ENCODE data around the gene DCXR. TPM values are rescaled to one million over a fixed set of nuclear protein-coding genes. Genes with fewer than 3 reads are reported as not detected.

The DCXR gene
- total and polyA plus RNA-seq, 10 of the 15 experiments (the other 5 are each of a cell fraction or from before 2014, with no cell fraction given), result 12.3 to 139 (median 88.9) TPM

DNA sequence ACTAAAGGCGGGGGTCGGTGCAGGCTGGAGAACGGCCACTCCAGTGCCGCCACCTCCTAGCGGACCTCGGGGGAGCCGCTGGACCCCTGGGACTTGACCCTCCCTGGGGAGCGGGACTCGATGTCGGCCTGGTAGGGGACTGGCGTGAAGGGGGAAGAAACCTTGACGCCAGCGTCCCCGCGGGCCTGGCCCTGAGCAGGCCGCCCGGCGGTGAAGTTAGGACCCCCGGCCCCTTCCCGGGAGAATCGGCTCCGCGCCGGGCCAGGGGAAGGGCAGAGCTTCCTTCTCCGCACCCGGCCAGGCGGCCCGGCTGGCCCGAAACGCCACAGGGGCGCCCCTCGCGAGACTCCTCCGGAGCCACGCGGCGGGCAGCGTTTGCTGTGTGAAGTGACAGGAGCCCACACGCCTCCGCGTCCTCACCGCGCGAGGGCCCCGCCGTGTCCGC is 27.7 kb upstream of the DCXR start (continued):
- TF ChIP-seq, protein P1, sequence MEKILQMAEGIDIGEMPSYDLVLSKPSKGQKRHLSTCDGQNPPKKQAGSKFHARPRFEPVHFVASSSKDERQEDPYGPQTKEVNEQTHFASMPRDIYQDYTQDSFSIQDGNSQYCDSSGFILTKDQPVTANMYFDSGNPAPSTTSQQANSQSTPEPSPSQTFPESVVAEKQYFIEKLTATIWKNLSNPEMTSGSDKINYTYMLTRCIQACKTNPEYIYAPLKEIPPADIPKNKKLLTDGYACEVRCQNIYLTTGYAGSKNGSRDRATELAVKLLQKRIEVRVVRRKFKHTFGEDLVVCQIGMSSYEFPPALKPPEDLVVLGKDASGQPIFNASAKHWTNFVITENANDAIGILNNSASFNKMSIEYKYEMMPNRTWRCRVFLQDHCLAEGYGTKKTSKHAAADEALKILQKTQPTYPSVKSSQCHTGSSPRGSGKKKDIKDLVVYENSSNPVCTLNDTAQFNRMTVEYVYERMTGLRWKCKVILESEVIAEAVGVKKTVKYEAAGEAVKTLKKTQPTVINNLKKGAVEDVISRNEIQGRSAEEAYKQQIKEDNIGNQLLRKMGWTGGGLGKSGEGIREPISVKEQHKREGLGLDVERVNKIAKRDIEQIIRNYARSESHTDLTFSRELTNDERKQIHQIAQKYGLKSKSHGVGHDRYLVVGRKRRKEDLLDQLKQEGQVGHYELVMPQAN (conservative IDR thresholded peaks at IDR 0.05), result 0 out of 2 replicates have a peak, but pooled peaks have one; percentile 49
- TF ChIP-seq SIN3A (IDR thresholded peaks at IDR 0.05; ENCODE audit: low read depth, low read length) (peak; percentile 40; the same call in 1 of the 2 replicates), SIX5 (IDR thresholded peaks at IDR 0.05; ENCODE audit: low read depth, low read length, severe bottlenecking) (no peak), PAX5 (IDR thresholded peaks at IDR 0.05; ENCODE audit: borderline replicate concordance, low read depth, low read length) (no peak), SPI1 (IDR thresholded peaks at IDR 0.05; ENCODE audit: borderline replicate concordance, insufficient read depth, low read depth, low read length) (no peak), TARDBP (IDR thresholded peaks at IDR 0.05; ENCODE audit: borderline replicate concordance) (no peak)

DNA sequence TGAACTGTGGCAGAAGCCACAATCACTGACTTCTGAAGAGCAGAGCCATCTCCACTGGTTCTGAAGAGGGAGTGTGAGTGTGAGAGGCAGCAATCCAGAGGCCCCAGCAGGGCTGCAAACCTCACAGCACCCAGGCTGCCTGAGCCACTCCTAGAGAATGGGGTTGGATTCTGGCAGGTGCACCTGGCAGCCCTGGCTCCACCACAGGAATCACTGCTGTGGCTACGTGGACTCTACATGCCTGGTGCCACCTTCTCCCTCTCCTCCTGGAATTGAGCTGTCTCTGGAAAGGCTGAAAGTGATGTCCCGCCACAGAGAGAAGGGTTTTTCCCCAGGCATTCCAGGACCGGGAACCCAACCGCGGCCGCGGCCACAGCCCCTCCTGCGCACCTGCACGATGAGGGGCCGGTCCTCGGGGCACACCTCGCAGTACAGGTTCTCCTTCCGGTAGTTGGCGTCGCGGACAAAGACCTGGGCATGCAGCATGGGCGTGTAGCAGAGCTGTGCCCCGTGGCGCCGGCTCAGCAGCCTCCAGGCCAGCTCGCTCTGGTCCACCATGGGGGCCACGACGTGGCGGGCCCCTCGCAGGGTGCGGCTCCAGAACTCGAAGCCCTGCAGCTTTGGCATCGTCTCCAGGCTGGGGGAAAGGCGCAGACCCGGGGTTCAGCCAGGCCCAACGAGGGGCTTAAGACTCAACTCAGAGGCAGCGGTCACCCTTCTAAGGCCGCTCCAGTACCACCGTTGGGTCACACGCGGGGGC is 27.1 kb upstream of the DCXR start:
- H3K4me3 ChIP-seq, result peak overlapping the region; percentile 90
- ATAC-seq (peak; percentile 70), DNase-seq (ENCODE audit: low read depth, low spot score) (no peak), FAIRE-seq (no peak)
- peaks cover 20% of the 10 kb centered on the region for H3K79me2 ChIP-seq (ENCODE audit: control insufficient read depth, insufficient read depth, low read length)
- H3K9me3 ChIP-seq (replicated peaks; ENCODE audit: control insufficient read depth, insufficient read depth, low read length), result no peaks in the 10 kb centered on the region
- intact Hi-C loops (cut with micrococcal nuclease; ENCODE audit: unreplicated experiment), result no loop called here
- H3K4me2 ChIP-seq (ENCODE audit: control insufficient read depth, insufficient read depth), result peak overlapping the region; percentile 82
- peaks cover 8% of the 10 kb centered on the region for H3K4me1 ChIP-seq (ENCODE audit: control insufficient read depth, insufficient read depth, low read length)
- H3K9ac ChIP-seq (ENCODE audit: control insufficient read depth, insufficient read depth, low read length), result peak overlapping the region; percentile 90
- in situ Hi-C loops (cut with MboI), result no loop called here
- WGBS (ENCODE audit: insufficient coverage, insufficient replicate concordance, low lambda C conversion rate, missing lambda C conversion rate), result 7% methylated on average over 36 of the region's 36 CpGs
- SMC1A ChIA-PET (ENCODE audit: uncharacterized antibody, unreplicated experiment), result interaction anchor here (2.2 kb wide), 1 partner anchor 27 kb away, joined by 5 read pairs; the partner anchor contains the start of gene DCXR
- H3K27ac ChIP-seq (ENCODE audit: control insufficient read depth, insufficient read depth), result peak overlapping the region; percentile 65
- peaks cover 3 to 15% of the 10 kb centered on the region in 2 experiments; a peak in 3 of 4 replicates for H3K36me3 ChIP-seq (ENCODE audit: control insufficient read depth in 2 of 2, insufficient read depth in 2 of 2, low read length in 1 of 2)
- POLR2A ChIA-PET, result interaction anchor here (0.6 to 0.8 kb wide), 2 partner anchors 11 to 31 kb away, joined by 3 read pairs; no protein-coding TSS in a partner anchor
- H2AFZ ChIP-seq (ENCODE audit: control insufficient read depth, low read depth, low read length), result no peak overlapping the region; the same call in 1 of the 2 replicates
- RAD21 ChIA-PET (ENCODE audit: unreplicated experiment), result no interaction called here
- BruUV-seq (replicated peaks), result TSS peak; percentile 73
- H4K20me1 ChIP-seq (ENCODE audit: control insufficient read depth, insufficient read depth), result no peaks in the 10 kb centered on the region
- CTCF ChIA-PET, result interaction anchor here (0.7 to 1.0 kb wide), 2 partner anchors 34 to 101 kb away, joined by 3 to 4 read pairs; no protein-coding TSS in a partner anchor
- H3K27me3 ChIP-seq (replicated peaks in 1 of 2; ENCODE audit: control insufficient read depth in 2 of 2, insufficient read depth in 2 of 2, low read length in 1 of 2), result no peaks in the 10 kb centered on the region
- no peak for TF ChIP-seq SMAD5 (IDR thresholded peaks at IDR 0.05; ENCODE audit: low read depth)
- TF ChIP-seq, protein P2, sequence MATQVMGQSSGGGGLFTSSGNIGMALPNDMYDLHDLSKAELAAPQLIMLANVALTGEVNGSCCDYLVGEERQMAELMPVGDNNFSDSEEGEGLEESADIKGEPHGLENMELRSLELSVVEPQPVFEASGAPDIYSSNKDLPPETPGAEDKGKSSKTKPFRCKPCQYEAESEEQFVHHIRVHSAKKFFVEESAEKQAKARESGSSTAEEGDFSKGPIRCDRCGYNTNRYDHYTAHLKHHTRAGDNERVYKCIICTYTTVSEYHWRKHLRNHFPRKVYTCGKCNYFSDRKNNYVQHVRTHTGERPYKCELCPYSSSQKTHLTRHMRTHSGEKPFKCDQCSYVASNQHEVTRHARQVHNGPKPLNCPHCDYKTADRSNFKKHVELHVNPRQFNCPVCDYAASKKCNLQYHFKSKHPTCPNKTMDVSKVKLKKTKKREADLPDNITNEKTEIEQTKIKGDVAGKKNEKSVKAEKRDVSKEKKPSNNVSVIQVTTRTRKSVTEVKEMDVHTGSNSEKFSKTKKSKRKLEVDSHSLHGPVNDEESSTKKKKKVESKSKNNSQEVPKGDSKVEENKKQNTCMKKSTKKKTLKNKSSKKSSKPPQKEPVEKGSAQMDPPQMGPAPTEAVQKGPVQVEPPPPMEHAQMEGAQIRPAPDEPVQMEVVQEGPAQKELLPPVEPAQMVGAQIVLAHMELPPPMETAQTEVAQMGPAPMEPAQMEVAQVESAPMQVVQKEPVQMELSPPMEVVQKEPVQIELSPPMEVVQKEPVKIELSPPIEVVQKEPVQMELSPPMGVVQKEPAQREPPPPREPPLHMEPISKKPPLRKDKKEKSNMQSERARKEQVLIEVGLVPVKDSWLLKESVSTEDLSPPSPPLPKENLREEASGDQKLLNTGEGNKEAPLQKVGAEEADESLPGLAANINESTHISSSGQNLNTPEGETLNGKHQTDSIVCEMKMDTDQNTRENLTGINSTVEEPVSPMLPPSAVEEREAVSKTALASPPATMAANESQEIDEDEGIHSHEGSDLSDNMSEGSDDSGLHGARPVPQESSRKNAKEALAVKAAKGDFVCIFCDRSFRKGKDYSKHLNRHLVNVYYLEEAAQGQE (IDR thresholded peaks at IDR 0.05; ENCODE audit: low read depth, low read length), result no peak
- TF ChIP-seq BMI1 (IDR thresholded peaks at IDR 0.05; ENCODE audit: borderline replicate concordance), result no peak
- TF ChIP-seq, protein P3, sequence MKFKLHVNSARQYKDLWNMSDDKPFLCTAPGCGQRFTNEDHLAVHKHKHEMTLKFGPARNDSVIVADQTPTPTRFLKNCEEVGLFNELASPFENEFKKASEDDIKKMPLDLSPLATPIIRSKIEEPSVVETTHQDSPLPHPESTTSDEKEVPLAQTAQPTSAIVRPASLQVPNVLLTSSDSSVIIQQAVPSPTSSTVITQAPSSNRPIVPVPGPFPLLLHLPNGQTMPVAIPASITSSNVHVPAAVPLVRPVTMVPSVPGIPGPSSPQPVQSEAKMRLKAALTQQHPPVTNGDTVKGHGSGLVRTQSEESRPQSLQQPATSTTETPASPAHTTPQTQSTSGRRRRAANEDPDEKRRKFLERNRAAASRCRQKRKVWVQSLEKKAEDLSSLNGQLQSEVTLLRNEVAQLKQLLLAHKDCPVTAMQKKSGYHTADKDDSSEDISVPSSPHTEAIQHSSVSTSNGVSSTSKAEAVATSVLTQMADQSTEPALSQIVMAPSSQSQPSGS (IDR thresholded peaks at IDR 0.05; ENCODE audit: low read length), result no peak
- TF ChIP-seq BCL11A (IDR thresholded peaks at IDR 0.05; ENCODE audit: low read depth, low read length), result no peak
